SU-DHL-6 (cell line): ENCODE measurements around the gene SMAD3.

ENCODE experiments used
- H2AFZ ChIP-seq: fragments of 200-600 bp; sonication (generic); 2 replicates; pipeline ENCODE4 v1.6.1; 2014; ENCODE audit warnings: low read depth, mild to moderate bottlenecking, moderate library complexity, mixed read lengths, antibody characterized with exemption, low read length; ENCODE audit not compliant: severe bottlenecking
- H3F3A ChIP-seq: fragments of 200-600 bp; shearing (Covaris generic); 2 replicates; pipeline ENCODE4 v1.6.0; 2016; ENCODE audit warnings: antibody characterized with exemption, mild to moderate bottlenecking; ENCODE audit not compliant: insufficient read depth
- H3K27ac ChIP-seq: fragments of 200-600 bp; sonication (generic); 2 replicates; pipeline ENCODE4 v1.5.1; 2016; ENCODE audit warnings: low read depth, mild to moderate bottlenecking, low read length, moderate library complexity, mixed read lengths
- H3K27me3 ChIP-seq: fragments of 200-600 bp; sonication (generic), shearing (Covaris generic); 2 replicates; pipeline ENCODE4 v1.6.0; 2014; ENCODE audit warnings: mild to moderate bottlenecking, low read length
- H3K36me3 ChIP-seq: fragments of 200-600 bp; sonication (generic); 2 replicates; pipeline ENCODE4 v1.6.1; 2014; ENCODE audit warnings: mild to moderate bottlenecking, low read length, mixed read lengths
- H3K4me2 ChIP-seq: fragments of 300-600, 200-600 bp; shearing (Covaris generic), sonication (generic); 2 replicates; pipeline ENCODE4 v1.6.0; 2014; ENCODE audit warnings: low read length, low read depth, mild to moderate bottlenecking; ENCODE audit not compliant: poor library complexity, severe bottlenecking
- H3K4me3 ChIP-seq: fragments of 200-600 bp; sonication (generic); 2 replicates; pipeline ENCODE4 v1.5.1; 2014; ENCODE audit warnings: antibody characterized with exemption, low read length, mild to moderate bottlenecking, mixed read lengths; ENCODE audit not compliant: insufficient read depth, poor library complexity, severe bottlenecking
- H3K79me2 ChIP-seq: fragments of 200-600 bp; sonication (generic); 2 replicates; pipeline ENCODE4 v1.6.1; 2014; ENCODE audit warnings: mild to moderate bottlenecking, low read length, moderate library complexity; ENCODE audit not compliant: insufficient read depth
- H3K9ac ChIP-seq: fragments of 200-600 bp; sonication (generic); 2 replicates; pipeline ENCODE4 v1.7.0; 2014; ENCODE audit warnings: mild to moderate bottlenecking, low read length
- H3K9me2 ChIP-seq: fragments of 200-600 bp; sonication (generic); replicated peaks from 2 replicates; pipeline ENCODE4 v1.6.1; 2014; ENCODE audit warnings: low read length; ENCODE audit not compliant: insufficient read depth
- H3K9me3 ChIP-seq: fragments of 200-600 bp; sonication (generic); 2 replicates; pipeline ENCODE4 v1.6.1; 2014; ENCODE audit warnings: low read length, mixed read lengths; ENCODE audit not compliant: insufficient read depth
- H4K20me1 ChIP-seq: fragments of 200-600 bp; sonication (generic); 2 replicates; pipeline ENCODE4 v1.6.1; 2014; ENCODE audit warnings: low read depth, mild to moderate bottlenecking, antibody characterized with exemption, low read length, moderate library complexity, mixed read lengths
- EZH2phosphoT487 ChIP-seq: fragments of 200-600 bp; sonication (generic), shearing (Covaris generic); conservative IDR thresholded peaks from 2 replicates; pipeline ENCODE4 v1.6.1; 2018; ENCODE audit warnings: mild to moderate bottlenecking, antibody characterized with exemption, low read length, moderate library complexity, mixed read lengths
- TF ChIP-seq, protein P1 (sequence below): fragments of 200-600 bp; sonication (generic); IDR thresholded peaks from one replicate; pipeline ENCODE4 v1.5.1; 2017; ENCODE audit warnings: antibody characterized with exemption, mild to moderate bottlenecking, low read length, moderate library complexity; ENCODE audit not compliant: insufficient read depth, poor library complexity, severe bottlenecking

The SMAD3 gene

DNA sequence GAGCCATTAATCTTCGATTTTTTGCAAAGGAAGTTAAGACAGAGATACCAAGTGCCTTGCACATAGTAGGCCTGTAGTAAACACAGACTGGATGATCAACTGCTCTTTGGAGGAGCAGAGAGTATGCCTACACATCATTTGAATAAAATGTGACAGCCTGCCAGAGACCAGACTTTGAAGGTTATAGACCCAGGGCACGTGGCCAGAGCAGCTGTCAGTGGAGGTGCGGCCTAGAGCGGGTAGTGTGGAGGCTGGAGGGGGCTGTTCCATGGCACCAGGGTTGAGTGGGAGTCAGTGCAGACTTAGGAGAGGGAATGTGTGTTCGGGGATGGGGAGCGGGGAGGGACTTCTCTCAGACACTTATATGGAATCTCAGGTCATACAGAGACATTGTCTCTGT is 80.8 kb downstream of the SMAD3 start:
- H3F3A ChIP-seq, result no peaks in the 10 kb centered on the region
- H3K9me2 ChIP-seq, result no peaks in the 10 kb centered on the region
- H3K9ac ChIP-seq, result no peak overlapping the region
- H3K4me3 ChIP-seq, result no peak overlapping the region
- no peak overlapping the region for H3K27ac ChIP-seq
- no peaks in the 10 kb centered on the region for H4K20me1 ChIP-seq
- H2AFZ ChIP-seq, result no peak overlapping the region
- TF ChIP-seq EZH2phosphoT487, result no peak
- peaks cover 10% of the 10 kb centered on the region; the same call in 1 of the 2 replicates for H3K79me2 ChIP-seq
- H3K36me3 ChIP-seq, result no peaks in the 10 kb centered on the region
- no peaks in the 10 kb centered on the region for H3K9me3 ChIP-seq
- no peaks in the 10 kb centered on the region for H3K27me3 ChIP-seq
- no peak overlapping the region for H3K4me2 ChIP-seq

DNA sequence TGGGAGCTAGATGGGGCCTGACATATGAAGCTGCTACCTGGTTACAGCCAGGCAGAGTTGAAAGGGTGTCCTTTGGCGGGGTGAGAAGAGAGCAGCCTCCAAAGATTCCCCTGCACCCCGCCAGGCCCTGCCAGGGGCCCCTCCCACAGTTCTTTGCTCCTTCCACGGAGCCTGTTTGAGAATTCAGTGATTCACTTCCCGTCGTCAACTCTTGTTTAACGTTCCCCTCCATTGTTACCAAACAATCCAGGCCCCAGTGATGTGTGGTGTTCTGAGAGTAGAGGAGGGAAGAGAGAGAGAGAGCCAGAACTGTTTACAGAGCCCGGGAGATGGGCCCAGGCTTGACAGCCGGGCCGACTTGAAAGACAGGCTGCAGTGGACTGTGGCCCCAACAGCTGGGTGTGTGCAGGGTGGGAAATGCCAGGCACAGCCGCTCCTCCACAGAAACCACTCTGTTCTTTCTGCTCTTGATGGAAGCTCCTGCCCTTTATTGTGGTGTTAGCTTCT is 81.5 kb downstream of the SMAD3 start:
- Histone ChIP-seq H2AFZ (no peak overlapping the region), H3K4me3 (no peak overlapping the region), H3K4me2 (no peak overlapping the region), H3K9me2 (no peaks in the 10 kb centered on the region), H3F3A (no peaks in the 10 kb centered on the region), H3K79me2 (peaks cover 10% of the 10 kb centered on the region; the same call in 1 of the 2 replicates), H3K9me3 (no peaks in the 10 kb centered on the region), H3K9ac (no peak overlapping the region), H3K27ac (no peak overlapping the region), H3K36me3 (no peaks in the 10 kb centered on the region), H3K27me3 (no peaks in the 10 kb centered on the region), H4K20me1 (no peaks in the 10 kb centered on the region)
- TF ChIP-seq, protein P1, sequence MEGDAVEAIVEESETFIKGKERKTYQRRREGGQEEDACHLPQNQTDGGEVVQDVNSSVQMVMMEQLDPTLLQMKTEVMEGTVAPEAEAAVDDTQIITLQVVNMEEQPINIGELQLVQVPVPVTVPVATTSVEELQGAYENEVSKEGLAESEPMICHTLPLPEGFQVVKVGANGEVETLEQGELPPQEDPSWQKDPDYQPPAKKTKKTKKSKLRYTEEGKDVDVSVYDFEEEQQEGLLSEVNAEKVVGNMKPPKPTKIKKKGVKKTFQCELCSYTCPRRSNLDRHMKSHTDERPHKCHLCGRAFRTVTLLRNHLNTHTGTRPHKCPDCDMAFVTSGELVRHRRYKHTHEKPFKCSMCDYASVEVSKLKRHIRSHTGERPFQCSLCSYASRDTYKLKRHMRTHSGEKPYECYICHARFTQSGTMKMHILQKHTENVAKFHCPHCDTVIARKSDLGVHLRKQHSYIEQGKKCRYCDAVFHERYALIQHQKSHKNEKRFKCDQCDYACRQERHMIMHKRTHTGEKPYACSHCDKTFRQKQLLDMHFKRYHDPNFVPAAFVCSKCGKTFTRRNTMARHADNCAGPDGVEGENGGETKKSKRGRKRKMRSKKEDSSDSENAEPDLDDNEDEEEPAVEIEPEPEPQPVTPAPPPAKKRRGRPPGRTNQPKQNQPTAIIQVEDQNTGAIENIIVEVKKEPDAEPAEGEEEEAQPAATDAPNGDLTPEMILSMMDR, result no peak
- no peak for TF ChIP-seq EZH2phosphoT487

DNA sequence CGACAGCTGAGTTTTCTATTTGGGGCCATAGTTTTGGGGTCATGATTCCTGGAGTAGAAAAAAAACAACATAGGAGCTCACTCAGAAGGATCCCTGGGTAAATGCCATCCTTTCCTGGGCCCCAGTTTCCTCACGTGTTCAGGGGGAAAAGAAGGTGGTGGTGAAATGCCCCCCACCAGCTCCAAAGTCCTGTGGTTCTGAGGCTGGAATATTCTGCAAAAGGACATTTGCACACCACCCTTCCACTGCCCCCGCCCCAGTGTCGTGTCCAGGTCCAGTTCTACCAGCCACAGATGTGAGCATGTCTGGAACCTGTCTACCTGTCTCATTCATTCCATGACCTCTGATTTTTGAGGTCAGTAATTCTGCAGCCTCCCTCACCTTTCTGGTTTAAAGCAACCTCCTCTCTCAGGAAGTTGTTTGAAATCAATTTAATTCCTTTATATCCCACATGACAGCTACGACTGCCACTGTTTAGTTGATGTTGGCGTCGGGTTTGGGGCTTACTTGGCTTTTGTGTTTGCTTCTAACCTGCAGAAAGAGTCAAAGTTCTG is 82.1 kb downstream of the SMAD3 start:
- H3K4me3 ChIP-seq, result no peak overlapping the region
- H3K4me2 ChIP-seq, result no peak overlapping the region
- no peaks in the 10 kb centered on the region for H3F3A ChIP-seq
- H3K36me3 ChIP-seq, result no peaks in the 10 kb centered on the region
- peaks cover 10% of the 10 kb centered on the region; the same call in 1 of the 2 replicates for H3K79me2 ChIP-seq
- no peaks in the 10 kb centered on the region for H3K27me3 ChIP-seq
- H3K9me2 ChIP-seq, result no peaks in the 10 kb centered on the region
- H3K9ac ChIP-seq, result no peak overlapping the region
- no peaks in the 10 kb centered on the region for H4K20me1 ChIP-seq
- no peaks in the 10 kb centered on the region for H3K9me3 ChIP-seq
- no peak overlapping the region for H2AFZ ChIP-seq
- H3K27ac ChIP-seq, result no peak overlapping the region
- TF ChIP-seq, protein P1, result no peak
- TF ChIP-seq EZH2phosphoT487, result no peak

DNA sequence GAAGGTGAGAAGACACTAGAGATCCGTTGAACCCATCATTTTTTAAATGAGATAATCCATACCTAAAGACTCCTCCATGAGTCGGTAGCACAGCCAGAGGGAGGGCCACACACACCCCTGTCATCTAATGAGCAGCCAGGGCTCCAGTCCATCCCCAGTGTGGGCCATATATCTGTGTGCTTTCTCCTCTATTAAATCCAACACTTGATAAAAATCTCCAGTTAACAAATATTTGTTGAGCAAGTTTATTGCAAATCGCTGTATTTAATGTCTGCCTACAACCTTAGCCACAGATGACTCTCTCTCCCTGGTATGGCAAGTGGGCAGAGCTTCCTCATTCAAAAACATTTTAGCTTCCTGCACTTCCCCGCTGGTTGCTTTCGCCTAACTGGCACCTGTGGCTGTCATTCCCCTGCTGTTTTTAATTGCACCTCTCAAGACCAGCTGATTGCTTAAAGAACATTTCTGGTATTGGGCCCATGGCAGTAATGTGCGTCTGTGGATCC is 82.8 kb downstream of the SMAD3 start:
- TF ChIP-seq EZH2phosphoT487, result no peak
- TF ChIP-seq, protein P1, result no peak
- Histone ChIP-seq H2AFZ (no peak overlapping the region), H3K9me3 (no peaks in the 10 kb centered on the region), H3K9ac (no peak overlapping the region), H4K20me1 (no peaks in the 10 kb centered on the region), H3K79me2 (peaks cover 10% of the 10 kb centered on the region; the same call in 1 of the 2 replicates), H3K36me3 (no peaks in the 10 kb centered on the region), H3F3A (no peaks in the 10 kb centered on the region), H3K4me3 (no peak overlapping the region), H3K4me2 (no peak overlapping the region), H3K27ac (no peak overlapping the region), H3K27me3 (no peaks in the 10 kb centered on the region), H3K9me2 (no peaks in the 10 kb centered on the region)
